Osteoblast (primary cell): ENCODE results near the gene CASZ1. TPM values are rescaled to one million over a fixed set of nuclear protein-coding genes. Genes with fewer than 3 reads are reported as not detected.

Experiments used
- DNase-seq: peaks from one replicate; pipeline ENCODE4 v3.0.0; 2011; ENCODE audit warnings: low spot score, mixed read lengths; ENCODE audit not compliant: insufficient read length; ENCODE audit errors: missing footprints
- H2AFZ ChIP-seq: 2 replicates; pipeline ENCODE4 v1.6.0; 2011; ENCODE audit warnings: mild to moderate bottlenecking, low read length
- H3K27ac ChIP-seq: 2 replicates; pipeline ENCODE4 v1.5.1; 2011; ENCODE audit warnings: mild to moderate bottlenecking, low read depth, low read length, moderate library complexity
- H3K27me3 ChIP-seq: 2 replicates; pipeline ENCODE4 v1.6.0; 2012; ENCODE audit warnings: mild to moderate bottlenecking, control low read depth, inconsistent platforms, low read length, moderate library complexity; ENCODE audit not compliant: insufficient read depth
- H3K36me3 ChIP-seq: 2 replicates; pipeline ENCODE4 v1.5.1; 2011; ENCODE audit warnings: mild to moderate bottlenecking, low read length, control low read depth, moderate library complexity; ENCODE audit not compliant: insufficient read depth
- H3K4me1 ChIP-seq: 2 replicates; pipeline ENCODE4 v1.5.1; 2011; ENCODE audit warnings: mild to moderate bottlenecking, low read length, control low read depth, moderate library complexity; ENCODE audit not compliant: insufficient read depth
- H3K4me2 ChIP-seq: 2 replicates; pipeline ENCODE4 v1.6.0; 2011; ENCODE audit warnings: mild to moderate bottlenecking, low read length; ENCODE audit not compliant: insufficient read depth
- H3K4me3 ChIP-seq: fragments of 200-600 bp; sonication (generic); 3 replicates; pipeline ENCODE4 v1.5.1; 2012; ENCODE audit warnings: mild to moderate bottlenecking, low read length, inconsistent platforms; ENCODE audit not compliant: insufficient read depth
- H3K79me2 ChIP-seq: 2 replicates; pipeline ENCODE4 v1.6.0; 2012; ENCODE audit warnings: mild to moderate bottlenecking, low read length, control low read depth, inconsistent platforms; ENCODE audit not compliant: insufficient read depth
- H3K9me3 ChIP-seq: 2 replicates; pipeline ENCODE4 v1.5.1; 2011; ENCODE audit warnings: low read depth, low read length, control low read depth
- H4K20me1 ChIP-seq: 2 replicates; pipeline ENCODE4 v1.6.0; 2012; ENCODE audit warnings: mild to moderate bottlenecking, low read length, control low read depth; ENCODE audit not compliant: insufficient read depth
- CTCF ChIP-seq: IDR thresholded peaks from 2 replicates; pipeline ENCODE4 v1.5.1; 2011; ENCODE audit warnings: mild to moderate bottlenecking, low read depth, low read length, moderate library complexity; ENCODE audit errors: extremely low read depth
- total RNA-seq: library from RNA; depleted of rRNA; stranded (reverse); fragments of >200 nt; gene quantifications from 2 replicates; pipeline ENCODE4 v1.2.3, GENCODE V29; 2012

The CASZ1 gene
- total RNA-seq, 1 donor, result 0.36 TPM

DNA sequence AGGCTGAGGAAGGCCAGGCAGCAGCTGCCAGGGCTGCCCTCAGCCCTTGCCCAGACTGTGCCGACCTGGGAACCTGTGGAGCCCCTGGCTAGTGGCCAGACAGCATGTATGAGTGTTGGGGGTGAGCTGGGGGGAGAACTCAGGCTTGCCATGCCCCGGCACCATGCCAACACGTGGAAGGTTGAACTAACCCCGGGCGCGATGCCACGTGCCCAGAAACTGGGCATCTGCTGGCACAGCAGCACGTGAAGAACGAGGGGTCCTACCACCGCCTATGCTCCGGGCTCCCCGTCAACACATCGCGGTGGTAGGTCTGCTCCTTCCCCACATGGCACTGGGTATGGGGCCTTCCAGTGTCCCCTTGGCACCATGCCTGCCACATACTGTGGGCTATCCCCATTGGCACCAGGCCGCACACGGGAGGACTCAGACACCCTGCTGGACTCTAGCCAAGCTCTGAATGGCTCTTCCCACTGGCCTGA lies 68.7 kb downstream of the CASZ1 start:
- no peak overlapping the region for H3K4me2 ChIP-seq
- DNase-seq, result no peak
- H3K27me3 ChIP-seq, result peaks cover 22% of the 10 kb centered on the region
- no peaks in the 10 kb centered on the region for H3K79me2 ChIP-seq
- no peak for TF ChIP-seq CTCF
- H4K20me1 ChIP-seq, result no peaks in the 10 kb centered on the region
- H3K9me3 ChIP-seq, result no peaks in the 10 kb centered on the region
- H3K4me3 ChIP-seq, result no peak overlapping the region
- no peak overlapping the region for H3K27ac ChIP-seq
- no peaks in the 10 kb centered on the region for H3K4me1 ChIP-seq
- no peak overlapping the region for H2AFZ ChIP-seq
- H3K36me3 ChIP-seq, result no peaks in the 10 kb centered on the region

DNA sequence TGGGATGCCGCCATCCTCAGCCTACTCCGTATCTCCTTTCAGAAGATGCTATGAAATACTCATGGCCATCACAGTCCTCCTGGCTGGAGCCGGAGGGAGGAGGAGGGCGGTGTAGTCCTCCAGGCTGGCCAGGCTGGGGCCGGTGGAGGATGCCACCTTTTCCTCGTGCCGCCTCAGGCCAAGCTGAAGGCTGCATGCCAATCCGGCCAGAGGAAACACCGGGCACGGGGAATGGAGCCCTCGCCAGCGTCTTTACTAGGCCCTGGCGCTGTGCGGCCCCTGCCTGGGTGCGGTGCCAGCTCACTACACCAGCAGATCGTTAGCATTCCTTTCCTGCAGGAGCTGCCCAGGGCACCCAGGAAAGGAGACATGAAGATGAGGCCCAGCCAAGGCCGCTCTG lies 70.1 kb downstream of the CASZ1 start:
- no peaks in the 10 kb centered on the region for H4K20me1 ChIP-seq
- no peaks in the 10 kb centered on the region for H3K9me3 ChIP-seq
- H3K79me2 ChIP-seq, result no peaks in the 10 kb centered on the region
- H3K27me3 ChIP-seq, result peaks cover 29% of the 10 kb centered on the region
- TF ChIP-seq CTCF, result no peak
- no peak overlapping the region for H3K4me2 ChIP-seq
- H3K36me3 ChIP-seq, result no peaks in the 10 kb centered on the region
- H2AFZ ChIP-seq, result no peak overlapping the region
- no peak overlapping the region for H3K4me3 ChIP-seq
- DNase-seq, result no peak
- no peaks in the 10 kb centered on the region for H3K4me1 ChIP-seq
- no peak overlapping the region for H3K27ac ChIP-seq

DNA sequence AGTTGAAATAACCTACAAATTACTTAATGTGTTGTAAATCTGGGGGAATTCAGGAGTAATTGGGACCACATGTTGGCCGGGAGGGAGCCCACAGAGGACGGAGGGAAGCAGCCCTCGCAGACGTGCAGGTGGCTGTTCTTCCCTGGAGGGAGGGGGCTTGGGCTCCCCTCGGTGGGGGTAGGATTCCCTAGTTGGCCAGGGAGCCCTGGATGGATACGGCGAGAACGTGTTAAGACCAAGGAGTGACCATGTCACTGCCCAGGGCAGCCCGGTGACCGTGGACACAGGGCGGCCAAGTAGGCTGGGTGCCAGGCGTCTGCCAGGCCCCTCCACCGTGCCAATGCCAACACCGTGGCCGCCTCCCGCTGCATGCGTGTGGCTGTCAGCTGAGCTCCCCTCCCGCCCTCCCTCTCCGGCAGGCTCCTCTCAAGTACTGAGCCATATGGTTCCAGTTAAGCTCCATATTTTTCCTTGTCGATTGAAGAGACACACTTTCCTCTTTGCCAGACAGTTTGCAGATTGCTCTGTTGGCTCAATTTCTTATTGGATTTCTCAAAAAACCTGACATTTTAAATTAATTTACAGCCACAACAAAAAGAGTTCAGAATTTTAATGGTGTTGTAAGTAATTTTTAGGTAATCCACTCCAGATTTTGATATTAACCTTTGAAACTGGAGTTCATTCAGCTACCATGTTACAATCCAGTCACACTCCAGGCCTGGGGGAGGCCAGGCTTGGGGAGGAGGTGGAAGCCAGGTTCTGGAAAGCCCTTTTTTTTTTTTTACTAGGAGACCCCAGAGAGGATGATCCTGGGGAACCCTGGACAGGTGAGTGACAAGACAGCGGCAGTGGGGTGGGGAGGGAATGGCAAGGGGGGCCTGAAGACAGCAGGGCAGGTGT lies 71.2 kb downstream of the CASZ1 start:
- H3K79me2 ChIP-seq, result no peaks in the 10 kb centered on the region
- DNase-seq, result peak; percentile 91
- no peak overlapping the region for H3K4me3 ChIP-seq
- no peak for TF ChIP-seq CTCF
- H3K4me2 ChIP-seq, result no peak overlapping the region
- H2AFZ ChIP-seq, result no peak overlapping the region
- H3K27me3 ChIP-seq, result peaks cover 37% of the 10 kb centered on the region
- no peak overlapping the region for H3K27ac ChIP-seq
- H3K9me3 ChIP-seq, result no peaks in the 10 kb centered on the region
- no peaks in the 10 kb centered on the region for H3K4me1 ChIP-seq
- no peaks in the 10 kb centered on the region for H4K20me1 ChIP-seq
- no peaks in the 10 kb centered on the region for H3K36me3 ChIP-seq

GRCh38 chr1:10724511-10724910 lies 71.9 kb downstream of the CASZ1 start:
- Histone ChIP-seq H4K20me1 (no peaks in the 10 kb centered on the region), H3K4me2 (no peak overlapping the region), H3K4me1 (no peaks in the 10 kb centered on the region), H3K27me3 (peaks cover 44% of the 10 kb centered on the region), H3K9me3 (no peaks in the 10 kb centered on the region), H2AFZ (no peak overlapping the region), H3K36me3 (no peaks in the 10 kb centered on the region), H3K79me2 (no peaks in the 10 kb centered on the region), H3K4me3 (no peak overlapping the region), H3K27ac (no peak overlapping the region)
- TF ChIP-seq CTCF, result no peak
- DNase-seq, result no peak
